GM21825 (cell line): ENCODE results near the gene ANAPC15.

Experiments used
- ATAC-seq: cut with Tn5 transposase; IDR thresholded peaks from one replicate; pipeline ENCODE4 v1.9.1; 2021; ENCODE audit warnings: mild to moderate bottlenecking, moderate library complexity; ENCODE audit not compliant: unreplicated experiment

ANAPC15 gene

DNA sequence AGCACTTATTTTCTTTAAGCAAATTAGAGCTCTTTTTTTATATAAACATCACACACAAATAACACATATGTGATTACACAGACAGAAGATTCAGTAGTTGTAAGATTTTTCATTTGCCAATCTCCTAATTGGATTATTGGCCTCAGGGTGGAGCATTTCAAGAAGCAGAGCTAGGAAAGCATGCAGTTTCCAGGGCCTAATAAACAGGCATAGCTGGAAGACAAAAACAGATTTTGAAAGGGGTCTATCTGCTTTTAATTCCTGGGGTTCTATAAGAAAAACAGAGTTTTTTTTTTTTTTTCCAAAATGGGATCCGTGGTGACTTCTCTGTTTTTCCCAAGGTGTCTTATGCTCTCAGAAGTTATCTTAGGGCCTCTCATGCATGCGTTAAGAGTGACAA, 15.4 kb upstream of the ANAPC15 start:
- ATAC-seq = no peak

DNA sequence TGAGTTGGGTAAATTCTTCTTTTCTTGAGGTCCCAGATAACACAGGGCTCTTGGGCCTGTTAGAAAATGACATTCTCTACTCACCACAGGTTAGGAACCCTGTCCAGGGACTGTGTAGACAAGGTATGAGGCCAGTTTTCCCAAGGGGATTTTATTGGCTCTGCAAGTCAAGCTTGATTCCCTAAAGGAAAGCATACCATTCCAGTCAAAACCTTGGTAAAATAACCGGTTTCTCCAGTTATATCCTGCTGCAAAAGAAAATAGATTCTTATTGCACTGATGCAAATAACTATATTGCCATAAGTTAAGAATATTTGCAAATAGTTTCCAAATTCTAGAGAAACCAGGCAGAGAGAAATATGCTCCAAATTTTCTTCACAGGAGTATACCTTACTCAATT, 13.5 kb upstream of the ANAPC15 start:
- ATAC-seq = no peak

DNA sequence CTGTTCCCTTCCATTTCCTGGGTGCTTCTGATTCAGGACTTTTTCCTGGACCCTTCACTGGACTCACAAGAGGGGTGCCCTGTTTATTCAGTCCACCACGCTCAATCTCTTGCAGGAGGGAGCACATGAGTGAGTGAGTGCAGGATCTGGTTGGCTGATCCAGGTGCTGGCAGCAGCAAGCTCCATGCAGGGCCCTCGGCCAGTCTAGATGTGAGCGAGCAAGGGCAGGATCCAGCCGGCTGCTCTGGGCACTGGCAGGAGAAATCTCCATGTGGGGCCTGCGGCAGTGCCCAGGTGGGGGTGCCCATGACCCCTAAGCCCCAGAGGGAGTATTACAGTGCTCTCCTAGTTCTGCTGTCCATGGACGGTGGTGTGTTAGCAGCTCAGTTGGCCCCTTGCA, 11.6 kb upstream of the ANAPC15 start:
- ATAC-seq = no peak

DNA sequence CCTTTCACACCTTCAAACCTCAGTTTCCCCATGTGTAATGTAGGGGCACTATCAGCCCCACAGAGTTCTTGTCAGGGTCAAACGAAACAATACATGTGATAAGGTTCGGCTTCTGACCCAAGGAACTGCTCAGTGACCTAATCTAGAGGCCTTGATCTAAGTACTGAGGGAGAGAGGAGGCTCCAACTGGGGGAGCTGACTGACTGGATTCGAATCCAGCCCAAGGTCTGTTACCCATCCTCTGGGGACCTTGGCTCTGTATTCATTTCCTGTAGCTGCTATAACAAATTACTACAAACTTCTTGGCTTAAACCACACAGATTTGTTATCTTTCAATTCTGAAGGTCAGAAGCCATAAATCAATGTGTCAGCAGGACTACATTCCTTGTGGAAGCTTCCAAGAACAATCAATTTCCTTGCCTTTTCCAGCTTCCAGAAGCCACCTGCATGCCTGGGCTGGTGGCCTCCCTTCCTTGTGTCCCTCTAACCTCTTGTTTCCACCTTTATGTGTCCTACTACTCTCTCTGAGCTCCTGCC, 10.7 kb upstream of the ANAPC15 start:
- ATAC-seq = no peak

DNA sequence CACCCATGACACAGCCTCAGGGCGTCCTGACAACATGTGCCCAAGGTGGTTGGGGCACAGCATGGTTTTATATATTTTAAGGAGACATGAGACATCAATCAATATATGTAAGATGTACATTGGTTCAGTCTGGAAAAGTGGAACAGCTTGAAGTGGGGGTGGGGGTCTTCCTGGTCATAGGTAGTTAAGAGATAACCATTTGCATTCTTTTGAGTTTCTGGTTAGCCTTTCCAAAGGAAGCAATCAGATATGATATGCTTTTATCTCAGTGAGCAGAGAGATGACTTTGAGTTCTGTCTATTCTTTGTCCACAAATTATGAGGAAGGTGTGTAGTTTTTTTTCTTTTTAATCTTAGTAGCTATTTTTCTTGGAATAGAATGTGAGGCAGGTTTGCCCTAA, 10.1 kb upstream of the ANAPC15 start:
- no peak for ATAC-seq

DNA sequence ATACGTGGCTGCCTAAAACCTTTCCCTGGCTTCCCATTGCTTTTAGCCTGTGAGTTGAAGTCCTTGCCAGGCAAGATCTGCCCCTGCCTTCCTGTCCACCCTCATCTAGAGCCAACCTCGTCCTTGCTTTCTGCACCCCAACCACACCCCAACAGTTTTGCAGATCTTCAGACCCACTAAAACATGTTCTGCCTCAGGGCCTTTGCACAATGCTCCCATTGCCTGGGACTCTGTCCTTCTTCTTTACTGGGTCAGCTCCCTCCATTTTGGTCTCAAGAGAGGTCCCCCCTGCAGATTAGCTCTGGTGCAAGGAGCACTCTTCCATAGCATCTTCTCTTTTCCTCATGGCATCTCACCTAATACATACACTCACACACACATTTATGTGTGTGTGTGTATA, 8.4 kb upstream of the ANAPC15 start:
- ATAC-seq = no peak

DNA sequence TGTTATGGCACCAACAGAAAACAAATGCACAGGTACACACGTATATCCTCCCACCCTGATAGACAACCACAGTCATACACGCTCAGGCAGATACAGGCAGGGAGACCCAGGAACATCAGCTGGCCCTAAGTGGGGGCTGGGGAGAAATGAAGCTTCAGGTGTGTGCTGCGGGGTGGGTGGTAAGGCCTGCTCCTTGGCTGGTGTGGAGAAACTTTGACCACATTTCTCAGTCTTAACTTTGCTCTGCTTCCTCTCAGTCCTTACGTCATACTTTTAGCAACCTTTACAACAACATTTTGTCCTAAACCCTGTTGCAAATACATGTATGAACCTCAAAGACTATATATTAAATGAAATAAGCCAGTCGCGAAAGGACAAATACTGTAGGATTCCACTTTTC, 6.7 kb upstream of the ANAPC15 start:
- no peak for ATAC-seq

DNA sequence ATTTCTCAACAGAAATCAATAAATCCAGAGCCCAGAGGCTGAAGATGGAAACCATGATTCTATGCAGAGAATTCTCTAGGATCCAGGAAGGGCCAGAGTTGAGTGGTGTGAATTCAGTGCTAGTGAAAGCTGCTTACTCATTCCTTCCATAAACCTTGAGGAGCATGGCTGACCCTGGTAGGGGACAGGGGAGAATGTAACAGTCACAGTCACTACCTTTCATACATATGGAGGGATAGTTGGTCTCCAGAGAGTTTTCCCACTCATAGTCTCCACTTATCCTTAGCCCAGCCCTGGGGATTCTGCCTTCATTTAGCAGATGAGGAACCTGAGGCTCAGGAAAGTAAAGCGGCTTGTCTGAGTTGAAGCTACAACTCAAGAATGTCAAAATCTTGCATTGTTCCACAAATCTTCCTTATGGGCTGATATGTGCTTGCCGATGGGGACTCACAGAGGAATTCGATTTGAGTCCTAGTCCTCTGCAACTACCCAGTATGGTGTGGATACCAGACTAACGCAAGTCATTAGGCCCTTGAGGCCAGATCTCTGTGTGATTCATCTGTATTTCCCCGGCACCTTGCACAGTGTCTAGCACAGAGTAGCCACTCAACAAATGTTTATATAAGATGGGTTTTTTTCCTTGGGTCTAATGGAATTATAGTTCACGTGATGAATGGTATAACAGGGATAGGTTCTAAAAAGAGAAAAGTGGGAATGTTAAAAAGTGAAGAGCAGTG, 3.7 kb upstream of the ANAPC15 start:
- no peak for ATAC-seq

DNA sequence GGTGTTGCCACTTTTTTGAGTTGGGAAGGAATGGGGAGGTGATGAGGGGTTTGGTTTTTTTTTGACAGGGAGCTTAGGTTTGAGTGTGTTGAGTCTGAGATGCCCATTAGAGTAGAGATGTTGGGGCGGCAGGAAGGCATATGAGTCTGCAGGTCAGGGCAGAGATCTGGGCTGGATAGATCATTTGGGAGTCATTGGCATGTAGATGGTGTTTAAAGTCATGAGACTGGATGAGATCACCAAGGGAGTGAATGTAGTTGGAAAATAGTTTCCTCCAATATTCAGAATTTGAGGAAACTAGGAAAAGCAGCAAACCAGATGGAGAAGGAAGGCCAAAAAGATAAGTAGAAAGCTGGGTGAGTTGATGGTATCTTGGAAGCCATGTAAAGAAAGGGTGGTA, 2.1 kb upstream of the ANAPC15 start:
- no peak for ATAC-seq

DNA sequence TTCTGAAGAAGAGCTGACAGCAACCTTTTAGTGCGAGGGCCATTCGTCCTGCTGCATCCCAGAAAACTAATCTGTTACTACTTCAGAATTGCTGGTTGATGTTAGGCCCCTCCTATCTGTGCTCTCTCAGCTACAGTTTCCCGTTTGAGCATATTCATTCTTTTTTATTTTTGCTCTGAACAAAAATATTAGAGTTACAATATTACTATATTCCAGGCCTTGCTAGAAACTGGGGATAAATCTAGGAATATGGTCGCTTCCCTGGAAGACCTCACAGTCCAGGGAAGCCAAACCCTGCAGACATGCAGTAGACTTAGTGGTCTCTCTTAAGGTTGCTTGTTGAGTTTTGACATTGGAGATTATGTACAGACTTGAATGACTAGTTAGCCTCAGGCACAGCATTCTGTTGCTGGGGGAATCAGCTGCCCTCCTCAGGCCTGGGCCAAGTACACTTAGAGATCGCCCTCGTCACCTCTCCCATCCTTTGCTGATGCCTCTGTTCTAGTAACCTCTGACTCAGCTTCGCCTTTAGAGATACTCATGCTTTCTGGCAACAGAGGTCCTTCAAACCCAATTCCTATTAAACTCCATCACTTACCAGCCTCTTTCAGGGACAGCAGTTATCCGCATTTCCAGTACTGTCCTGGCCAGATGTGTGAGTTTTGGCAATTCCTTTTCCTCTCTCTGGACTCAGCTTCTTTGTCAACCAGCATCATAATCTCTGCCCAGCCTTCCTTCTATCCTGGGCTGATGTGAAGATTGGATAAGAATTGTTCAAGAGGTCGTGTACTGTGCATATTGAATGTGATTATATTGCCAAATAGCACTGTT, 698 bp upstream of the ANAPC15 start:
- peak; percentile 1 for ATAC-seq

DNA sequence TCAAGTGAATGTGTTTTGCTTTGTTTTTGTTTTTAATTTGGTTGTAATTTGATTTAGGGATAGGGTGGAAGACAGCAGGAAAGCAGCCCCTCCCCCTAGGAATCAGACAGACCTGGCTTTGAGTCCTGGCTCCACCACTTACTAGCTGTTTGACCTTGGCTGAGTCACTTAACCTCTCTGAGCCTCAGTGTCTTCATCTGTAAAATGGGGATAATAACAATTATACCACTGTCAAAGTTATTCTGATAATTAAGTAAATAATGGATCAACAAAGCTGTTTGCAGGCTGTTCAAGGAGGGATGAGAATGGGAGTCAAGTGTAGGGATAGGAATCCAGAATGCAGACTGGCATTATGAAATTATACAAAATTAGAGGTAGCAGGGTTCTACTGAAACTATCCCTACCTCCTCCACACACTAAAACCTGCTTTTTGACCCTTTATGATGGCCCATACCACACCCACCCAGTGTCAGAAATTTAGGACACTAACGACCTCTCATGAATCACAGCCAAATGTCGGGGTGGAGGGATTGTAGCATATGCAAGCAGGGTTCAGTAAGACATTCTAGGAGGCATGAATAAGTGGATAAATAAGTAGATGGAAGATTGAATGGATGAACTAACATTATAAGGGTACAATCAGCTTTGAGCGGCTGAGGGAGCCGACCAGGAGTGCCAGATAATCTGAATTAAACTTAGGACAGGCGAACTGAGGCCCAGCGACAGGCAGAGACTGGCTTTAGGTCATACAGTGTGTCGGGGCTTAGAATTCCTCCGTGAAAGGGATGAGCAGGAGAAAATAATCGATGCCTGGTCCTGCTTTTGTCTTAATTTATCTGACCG, 974 bp downstream of the ANAPC15 start:
- no peak for ATAC-seq

DNA sequence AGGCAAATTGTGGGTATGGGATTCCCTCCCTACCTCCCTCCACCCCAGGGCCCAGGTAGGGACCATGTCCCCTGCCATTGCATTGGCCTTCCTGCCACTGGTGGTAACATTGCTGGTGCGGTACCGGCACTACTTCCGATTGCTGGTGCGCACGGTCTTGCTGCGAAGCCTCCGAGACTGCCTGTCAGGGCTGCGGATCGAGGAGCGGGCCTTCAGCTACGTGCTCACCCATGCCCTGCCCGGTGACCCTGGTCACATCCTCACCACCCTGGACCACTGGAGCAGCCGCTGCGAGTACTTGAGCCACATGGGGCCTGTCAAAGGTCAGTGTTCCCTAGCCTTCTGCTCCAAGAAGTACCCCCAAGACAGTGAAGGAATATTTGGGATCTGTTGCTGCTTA, 6.6 kb downstream of the ANAPC15 start, which contains the start of gene TOMT:
TOMT (plus strand) TSS at position 37 of the 400 bp plus-strand sequence; CDS start at position 65, 28 bp downstream.
- no peak for ATAC-seq

DNA sequence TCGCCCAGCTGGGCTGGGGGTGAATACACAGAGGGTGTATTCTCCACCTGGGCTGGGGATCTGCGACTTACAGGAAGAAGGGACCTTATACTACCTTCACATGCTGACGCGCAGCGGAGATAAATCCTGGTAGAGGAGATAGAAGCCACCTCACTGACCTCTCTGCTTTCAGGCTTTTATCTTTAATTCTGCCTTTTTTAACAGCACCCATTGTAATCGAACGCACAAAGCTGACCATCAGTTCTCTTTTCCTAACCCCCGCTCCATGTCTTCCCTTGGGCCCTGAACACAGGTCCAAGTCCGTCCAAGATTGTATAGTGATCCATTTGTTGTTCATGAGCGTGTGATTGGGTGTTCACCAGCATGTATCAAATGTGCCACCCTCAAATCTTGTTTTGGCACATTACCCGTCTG, 8.7 kb downstream of the ANAPC15 start:
- ATAC-seq = no peak

DNA sequence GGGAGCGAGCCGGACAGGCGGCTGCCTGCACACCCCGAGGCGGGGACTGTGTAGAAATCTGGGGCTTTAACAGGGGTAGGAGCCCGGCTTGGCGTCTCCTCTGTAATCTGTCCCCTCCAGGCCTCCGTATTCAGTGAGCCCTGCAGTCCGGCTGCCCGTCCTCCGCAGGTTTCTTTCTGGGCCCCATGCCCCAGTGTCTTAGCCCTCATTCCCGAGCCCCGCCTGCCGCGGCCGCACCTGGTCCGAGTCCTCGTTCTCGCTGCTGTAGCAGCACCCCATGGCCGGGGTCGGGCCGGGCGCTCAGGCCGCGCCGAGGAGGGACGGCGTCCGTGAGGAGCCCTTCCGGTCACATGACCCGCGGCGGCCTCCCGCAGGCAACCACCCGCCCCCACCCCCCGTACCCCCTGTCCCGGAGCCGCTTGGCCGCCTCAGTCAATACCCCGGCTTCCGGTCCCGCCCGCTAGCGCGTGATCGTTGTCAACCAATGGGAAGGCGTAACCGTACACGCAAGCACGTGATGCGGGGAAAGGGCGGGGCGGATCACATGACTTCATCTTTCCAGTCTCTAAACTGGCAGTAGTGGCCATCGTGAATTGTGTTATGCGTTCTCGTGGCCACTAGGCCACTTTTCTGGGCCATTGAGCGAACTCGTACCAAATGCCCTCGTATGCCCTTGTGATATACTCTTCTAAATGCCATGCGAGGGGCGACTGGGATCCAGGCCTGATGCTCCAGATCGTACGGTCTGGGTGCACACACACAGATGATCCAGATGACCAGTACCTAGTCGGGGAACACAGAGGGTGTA, 9.3 kb downstream of the ANAPC15 start, which contains the start of gene LAMTOR1:
LAMTOR1 (minus strand) TSS at position 352 of the 808 bp plus-strand sequence; CDS start at position 279, 73 bp downstream.
- ATAC-seq = peak; percentile 73

DNA sequence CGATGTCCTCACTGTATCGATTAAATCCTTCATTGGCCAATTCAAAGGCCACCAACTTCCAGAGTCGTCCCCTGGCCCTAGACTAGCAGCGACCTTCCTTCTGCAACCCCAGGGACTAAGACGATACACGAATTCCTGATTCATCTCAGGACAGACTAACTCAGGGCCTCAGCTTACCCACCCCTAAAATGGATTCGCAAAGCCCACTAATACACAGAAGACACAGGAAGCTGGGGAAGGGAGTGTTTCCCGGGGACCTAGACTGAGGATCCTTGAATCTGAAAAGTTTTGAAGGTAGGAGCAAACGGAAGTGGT, 9.9 kb downstream of the ANAPC15 start:
- peak; percentile 3 for ATAC-seq

DNA sequence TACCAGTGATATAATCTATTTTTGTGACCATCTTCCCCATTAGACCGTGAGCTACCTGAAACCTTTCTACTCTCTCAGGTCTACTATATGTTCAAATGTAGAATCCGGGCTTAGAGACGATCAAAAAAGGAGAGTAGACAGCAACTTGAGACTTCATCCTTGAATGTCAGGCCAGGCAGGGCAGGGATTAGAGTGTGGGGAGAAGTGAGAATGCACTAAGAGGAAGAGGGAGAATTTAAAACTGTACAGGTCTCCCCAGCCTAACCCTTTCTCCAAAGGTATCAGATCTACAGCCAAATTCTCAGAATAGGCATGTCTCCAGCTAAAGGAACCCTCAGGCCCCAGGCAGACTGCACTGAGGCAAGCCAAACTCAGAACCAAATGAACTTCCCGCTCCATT, 10.3 kb downstream of the ANAPC15 start:
- no peak for ATAC-seq

DNA sequence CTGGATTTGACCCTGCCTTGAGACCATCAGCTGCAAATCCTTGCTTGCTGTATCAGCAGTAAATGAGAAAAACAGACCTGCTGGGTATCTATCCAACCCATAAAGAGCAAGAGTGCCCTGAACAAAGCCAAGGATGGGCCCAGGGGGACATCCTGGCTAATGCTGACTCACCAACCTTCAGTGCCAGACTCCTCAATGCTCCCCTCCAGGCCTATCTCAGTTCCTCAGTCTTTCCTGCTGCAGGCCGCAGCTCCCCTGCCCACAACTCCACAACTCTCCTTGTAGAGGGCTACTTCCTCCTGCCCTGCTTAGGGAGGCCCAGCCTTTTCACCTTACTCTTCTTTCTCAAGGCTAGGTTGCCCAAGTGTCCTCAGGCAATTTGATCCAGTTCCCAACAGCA, 12.0 kb downstream of the ANAPC15 start:
- no peak for ATAC-seq

DNA sequence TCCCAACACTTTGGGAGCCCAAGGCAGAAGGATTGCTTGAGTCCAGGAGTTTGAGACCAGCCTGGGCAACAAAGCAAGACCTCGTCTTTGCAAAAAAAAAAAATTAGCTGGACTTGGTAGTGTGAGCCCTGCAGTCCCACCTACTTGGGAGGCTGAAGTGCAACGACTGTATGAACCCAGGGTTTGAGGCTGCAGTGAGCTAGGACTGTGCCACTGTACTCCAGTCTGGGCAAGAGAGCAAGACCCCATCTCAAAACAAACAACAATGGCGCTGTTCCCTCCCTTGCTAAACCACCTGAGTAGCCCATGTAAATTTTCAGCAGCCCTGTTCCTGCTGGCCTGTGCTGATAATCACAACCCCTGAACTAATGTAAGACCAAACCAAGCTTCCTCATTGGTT, 12.5 kb downstream of the ANAPC15 start:
- no peak for ATAC-seq

DNA sequence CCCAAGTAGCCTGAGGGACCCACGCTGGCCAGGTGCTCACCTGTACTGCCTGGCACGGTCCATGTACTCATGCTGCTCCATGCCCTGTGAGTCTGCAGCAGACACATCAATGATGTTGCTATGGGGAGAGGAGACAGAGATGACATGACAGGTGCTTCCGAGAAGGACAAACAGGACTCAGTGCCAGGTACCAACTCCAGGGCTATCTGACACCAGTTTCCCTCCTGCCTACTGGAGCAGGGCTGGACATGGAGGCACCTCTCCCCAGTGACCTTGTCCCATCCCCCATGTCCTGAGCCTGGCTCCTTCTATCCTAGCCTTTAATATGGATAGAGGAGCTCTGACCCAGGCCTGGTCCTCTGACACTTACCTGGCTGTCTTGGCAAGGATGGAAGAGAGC, 13.8 kb downstream of the ANAPC15 start:
- no peak for ATAC-seq

DNA sequence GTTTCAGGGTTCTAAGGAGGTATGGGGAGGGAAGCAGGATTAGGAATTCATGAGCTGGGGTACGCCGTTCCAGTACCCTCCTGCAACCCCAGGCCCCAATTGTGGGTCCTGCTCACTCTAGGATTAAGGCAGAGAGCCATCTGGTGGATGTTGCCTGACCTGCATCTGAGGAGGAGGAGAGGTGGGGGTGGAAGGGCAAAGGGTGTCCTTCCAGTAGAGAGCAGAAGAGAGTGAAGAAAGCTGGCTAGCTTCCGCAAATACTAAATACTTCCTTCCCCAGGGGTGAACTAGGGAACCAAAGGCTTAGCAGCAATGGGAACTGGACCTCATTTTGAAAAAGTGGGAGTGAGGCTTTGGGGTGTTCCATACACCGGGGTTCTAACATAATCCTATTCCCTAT, 21.2 kb downstream of the ANAPC15 start:
- ATAC-seq = peak; percentile 52
